Panc1 (cell line): ENCODE results near the gene SYT14. TPM values are rescaled to one million over a fixed set of nuclear protein-coding genes. Genes with fewer than 3 reads are reported as not detected.

Source experiments
- ATAC-seq: fragments of 200-7000 bp; cut with Tn5 transposase; 2 replicates; pipeline ENCODE4 v1.9.1; 2020; ENCODE audit warnings: mild to moderate bottlenecking, moderate library complexity
- BruUV-seq: library from RNA; stranded (reverse); fragments of 400-500 nt; replicated peaks from 2 replicates; lab custom pipeline; 2021; lab: Mats Ljungman, UMichigan
- CTCF ChIA-PET: fragments of 300-600 bp; sonication (Branson Sonifier 250); formaldehyde crosslinking; loops from one replicate; lab custom pipeline; 2022; ENCODE audit warnings: antibody characterized with exemption; lab: Charles Lee
- POLR2A ChIA-PET: fragments of 300-600 bp; sonication (Branson Sonifier 250); formaldehyde crosslinking; loops from one replicate; lab custom pipeline; 2022; ENCODE audit warnings: antibody characterized with exemption; lab: Charles Lee
- DNase-seq: peaks from one replicate; pipeline ENCODE4 v3.0.0-alpha.2; 2010; ENCODE audit warnings: low read depth, low spot score
- H3K27ac ChIP-seq: 2 replicates; pipeline ENCODE4 v1.5.1; 2011; ENCODE audit warnings: mild to moderate bottlenecking, low read length, inconsistent platforms
- H3K27me3 ChIP-seq: fragments of 200-500 bp; sonication (Bioruptor generic); 2 replicates; pipeline ENCODE4 v1.6.0; 2014; ENCODE audit warnings: low read length, inconsistent platforms; ENCODE audit not compliant: control insufficient read depth, insufficient read depth
- H3K36me3 ChIP-seq: fragments of 200-500 bp; sonication (Bioruptor generic); 2 replicates; pipeline ENCODE4 v1.5.1; 2014; ENCODE audit warnings: inconsistent platforms, mild to moderate bottlenecking, low read length, moderate library complexity; ENCODE audit not compliant: control insufficient read depth, insufficient read depth
- H3K4me1 ChIP-seq: 2 replicates; pipeline ENCODE4 v1.5.1; 2011; ENCODE audit warnings: inconsistent platforms, mild to moderate bottlenecking, low read length, moderate library complexity; ENCODE audit not compliant: control insufficient read depth, insufficient read depth
- H3K4me3 ChIP-seq, 2 experiments: 2 replicates each; pipeline ENCODE4 v1.5.1; 2011 to 2012; ENCODE audit warnings: low read depth in 2 of 2, low read length in 2 of 2, mild to moderate bottlenecking in 2 of 2, inconsistent platforms in 1 of 2, moderate library complexity in 1 of 2
- H3K9me3 ChIP-seq: fragments of 200-500 bp; sonication (Bioruptor generic); 2 replicates; pipeline ENCODE4 v1.5.1; 2014; ENCODE audit warnings: low read depth, mild to moderate bottlenecking, inconsistent platforms, low read length, moderate library complexity; ENCODE audit not compliant: control insufficient read depth, insufficient read depth
- CTCF ChIP-seq: fragments of 450-650 bp; IDR thresholded peaks from 2 replicates; pipeline ENCODE4 v1.5.1; 2017; ENCODE audit warnings: mild to moderate bottlenecking
- POLR2AphosphoS5 ChIP-seq: IDR thresholded peaks from 2 replicates; pipeline ENCODE4 v1.6.1; 2012; ENCODE audit warnings: mild to moderate bottlenecking, low read depth, low read length, moderate library complexity
- REST ChIP-seq, 2 experiments: IDR thresholded peaks; 2 replicates each; pipeline ENCODE4 v1.6.1; 2011 to 2012; ENCODE audit warnings: low read depth in 2 of 2, control low read depth in 1 of 2, low read length in 1 of 2, mild to moderate bottlenecking in 1 of 2, moderate library complexity in 1 of 2; ENCODE audit not compliant: insufficient read depth in 1 of 2
- SIN3A ChIP-seq: IDR thresholded peaks from 2 replicates; pipeline ENCODE4 v1.6.1; 2012; ENCODE audit warnings: low read depth, mild to moderate bottlenecking, low read length, moderate library complexity, borderline replicate concordance; ENCODE audit not compliant: insufficient read depth
- TCF7L2 ChIP-seq: IDR thresholded peaks from 2 replicates; pipeline ENCODE4 v1.6.1; 2011; ENCODE audit warnings: mild to moderate bottlenecking, low read depth, low read length, inconsistent platforms
- in situ Hi-C: cut with HindIII; loops from 2 replicates; pipeline ENCODE4 v1.10.0; 2016; ENCODE audit warnings: low sequenced_read_pairs, low pct_unique_long_range_greater_than_20kb
- intact Hi-C: fragments of 100-400 bp; cut with micrococcal nuclease; formaldehyde crosslinking; loops from one replicate; pipeline ENCODE4 v1.10.0; 2022; ENCODE audit not compliant: unreplicated experiment
- total RNA-seq: library from RNA; stranded (reverse); gene quantifications from one replicate; pipeline ENCODE4 v1.2.1, GENCODE V29; 2021; ENCODE audit not compliant: unreplicated experiment

SYT14 gene
- total RNA-seq, 1 experiment from 2014 or later: not detected

- TF ChIP-seq TCF7L2: no peak
- TF ChIP-seq CTCF: no peak
- no peak for TF ChIP-seq REST (IDR thresholded peaks at IDR 0.05; ENCODE audit: insufficient read depth in 1 of 2, low read depth in 2 of 2, low read length in 1 of 2)
- no peak for TF ChIP-seq SIN3A
- TF ChIP-seq POLR2AphosphoS5: no peak
- no peaks in the 10 kb centered on the region for H3K4me1 ChIP-seq
- intact Hi-C loops: no loop called here
- no peaks in the 10 kb centered on the region for H3K9me3 ChIP-seq
- ChIA-PET CTCF (no interaction called here), POLR2A (no interaction called here)
- no TSS peak for BruUV-seq
- ATAC-seq (no peak), DNase-seq (no peak)
- no peak overlapping the region for H3K27ac ChIP-seq
- H3K36me3 ChIP-seq: no peaks in the 10 kb centered on the region
- in situ Hi-C loops: no loop called here
- H3K4me3 ChIP-seq: no peak overlapping the region
- 0 out of 2 replicates have a peak, but pooled peaks cover 1% of the 10 kb centered on the region for H3K27me3 ChIP-seq
Observed at GRCh38 chr1:210124736-210125135, 186.7 kb downstream of the SYT14 start.

- no peaks in the 10 kb centered on the region for H3K9me3 ChIP-seq
- in situ Hi-C loops (no loop called here), intact Hi-C loops (no loop called here)
- no peak for DNase-seq
- ChIA-PET CTCF (no interaction called here), POLR2A (no interaction called here)
- H3K27ac ChIP-seq: no peak overlapping the region
- 0 out of 2 replicates have a peak, but pooled peaks cover 2% of the 10 kb centered on the region for H3K27me3 ChIP-seq
- no peak for ATAC-seq
- BruUV-seq: no TSS peak
- no peak overlapping the region for H3K4me3 ChIP-seq
- no peaks in the 10 kb centered on the region for H3K36me3 ChIP-seq
- no peaks in the 10 kb centered on the region for H3K4me1 ChIP-seq
- no peak for TF ChIP-seq TCF7L2
- TF ChIP-seq REST (IDR thresholded peaks at IDR 0.05; ENCODE audit: insufficient read depth in 1 of 2, low read depth in 2 of 2, low read length in 1 of 2): no peak
- no peak for TF ChIP-seq CTCF
- TF ChIP-seq POLR2AphosphoS5: no peak
- TF ChIP-seq SIN3A: no peak
Observed at GRCh38 chr1:210125143-210125542, 187.1 kb downstream of the SYT14 start.
